Neural progenitor cell (in vitro differentiated cells): ENCODE results near the gene NSMF. TPM values are rescaled to one million over a fixed set of nuclear protein-coding genes. Genes with fewer than 3 reads are reported as not detected.
A peak's percentile ranks its signal among the peaks of the same experiment; 100 is the strongest.

ENCODE experiments used
- DNase-seq: peaks from one replicate; pipeline ENCODE4 v3.0.0-alpha.2; 2016; ENCODE audit warnings: low spot score
- H2AFZ ChIP-seq: fragments of 200-600 bp; sonication (generic); replicated peaks from 2 replicates; pipeline ENCODE4 v1.6.1; 2016; ENCODE audit warnings: antibody characterized with exemption
- H3F3A ChIP-seq: fragments of 200-600 bp; sonication (generic); 2 replicates; pipeline ENCODE4 v1.6.1; 2016; ENCODE audit warnings: antibody characterized with exemption, low read depth
- H3K27ac ChIP-seq: fragments of 200-600 bp; sonication (generic); 2 replicates; pipeline ENCODE4 v1.5.1; 2016; ENCODE audit warnings: mild to moderate bottlenecking
- H3K27me3 ChIP-seq: fragments of 200-600 bp; sonication (generic); 2 replicates; pipeline ENCODE4 v1.6.1; 2016; ENCODE audit warnings: mild to moderate bottlenecking, moderate library complexity
- H3K36me3 ChIP-seq: fragments of 200-600 bp; sonication (generic); 2 replicates; pipeline ENCODE4 v1.5.1; 2016
- H3K4me1 ChIP-seq: fragments of 200-600 bp; sonication (generic); 2 replicates; pipeline ENCODE4 v1.6.1; 2016; ENCODE audit warnings: mixed run types
- H3K4me2 ChIP-seq: fragments of 200-600 bp; sonication (generic); 2 replicates; pipeline ENCODE4 v1.6.1; 2016
- H3K4me3 ChIP-seq: fragments of 200-600 bp; sonication (generic); 2 replicates; pipeline ENCODE4 v1.5.1; 2016
- H3K79me2 ChIP-seq: fragments of 200-600 bp; sonication (generic); 2 replicates; pipeline ENCODE4 v1.6.1; 2016; ENCODE audit warnings: low read depth
- H3K9ac ChIP-seq: fragments of 200-600 bp; sonication (generic); 2 replicates; pipeline ENCODE4 v1.6.1; 2016
- H3K9me3 ChIP-seq: fragments of 200-600 bp; sonication (generic); 2 replicates; pipeline ENCODE4 v1.5.1; 2016; ENCODE audit warnings: low read depth
- H4K20me1 ChIP-seq: fragments of 200-600 bp; sonication (generic); 2 replicates; pipeline ENCODE4 v1.6.1; 2016; ENCODE audit warnings: low read depth
- H3K27ac Mint-ChIP-seq: 3 replicates; pipeline ENCODE4 v1.8.0; 2021; ENCODE audit warnings: mixed read lengths
- H3K27me3 Mint-ChIP-seq: 2 replicates; pipeline ENCODE4 v1.8.0; 2022; ENCODE audit warnings: low read depth, mild to moderate bottlenecking, inconsistent platforms, moderate library complexity, mixed read lengths; ENCODE audit not compliant: insufficient read depth
- H3K36me3 Mint-ChIP-seq: 3 replicates; pipeline ENCODE4 v1.8.0; 2021; ENCODE audit warnings: mixed read lengths
- H3K4me1 Mint-ChIP-seq: 3 replicates; pipeline ENCODE4 v1.8.0; 2021; ENCODE audit warnings: mixed read lengths
- H3K4me3 Mint-ChIP-seq: 3 replicates; pipeline ENCODE4 v1.8.0; 2021; ENCODE audit warnings: mild to moderate bottlenecking, moderate library complexity, mixed read lengths
- H3K9me3 Mint-ChIP-seq: 3 replicates; pipeline ENCODE4 v1.8.0; 2020; ENCODE audit warnings: mixed read lengths
- CTCF ChIP-seq: fragments of 200-600 bp; sonication (generic); IDR thresholded peaks from 2 replicates; pipeline ENCODE4 v1.5.1; 2017; ENCODE audit warnings: antibody characterized with exemption, mild to moderate bottlenecking
- EZH2 ChIP-seq: fragments of 200-600 bp; sonication (generic); IDR thresholded peaks from 2 replicates; pipeline ENCODE4 v1.6.1; 2017; ENCODE audit warnings: antibody characterized with exemption, mild to moderate bottlenecking, moderate library complexity
- EZH2phosphoT487 ChIP-seq: fragments of 200-600 bp; sonication (generic); IDR thresholded peaks from 2 replicates; pipeline ENCODE4 v1.6.1; 2017; ENCODE audit warnings: antibody characterized with exemption
- total RNA-seq: library from RNA; depleted of rRNA; stranded (reverse); fragments of >200 nt; gene quantifications from 2 replicates; pipeline ENCODE4 v1.2.3, GENCODE V29; 2015; ENCODE audit warnings: low replicate concordance

Gene NSMF
- total RNA-seq, 1 donor from 2014 or later, result 17.1 TPM

GRCh38 chr9:137462986-137463930 lies 4.1 kb upstream of the NSMF start:
- no peak for DNase-seq
- Histone ChIP-seq H3K36me3 (no peaks in the 10 kb centered on the region), H3K9me3 (no peaks in the 10 kb centered on the region), H3K9ac (no peak overlapping the region), H4K20me1 (peaks cover 5% of the 10 kb centered on the region), H3K27me3 (peaks cover 45% of the 10 kb centered on the region), H3K4me3 (no peak overlapping the region), H3K79me2 (peaks cover 5% of the 10 kb centered on the region), H3F3A (no peaks in the 10 kb centered on the region), H3K4me1 (peaks cover 7% of the 10 kb centered on the region), H2AFZ (no peak overlapping the region), H3K27ac (no peak overlapping the region), H3K4me2 (no peak overlapping the region)
- TF ChIP-seq CTCF, result no peak
- no peak for TF ChIP-seq EZH2phosphoT487
- TF ChIP-seq EZH2, result no peak
- no peak overlapping the region for H3K27ac Mint-ChIP-seq
- H3K27me3 Mint-ChIP-seq, result no peaks in the 10 kb centered on the region
- no peak overlapping the region for H3K4me3 Mint-ChIP-seq
- peaks cover 2% of the 10 kb centered on the region for H3K9me3 Mint-ChIP-seq
- H3K36me3 Mint-ChIP-seq, result no peaks in the 10 kb centered on the region
- H3K4me1 Mint-ChIP-seq, result peaks cover 2% of the 10 kb centered on the region

GRCh38 chr9:137462396-137462985 lies 3.4 kb upstream of the NSMF start:
- Histone ChIP-seq H3K4me1 (peaks cover 11% of the 10 kb centered on the region), H3K36me3 (no peaks in the 10 kb centered on the region), H3K4me2 (no peak overlapping the region), H3K4me3 (no peak overlapping the region), H3K9ac (no peak overlapping the region), H3K9me3 (no peaks in the 10 kb centered on the region), H4K20me1 (peaks cover 12% of the 10 kb centered on the region), H2AFZ (no peak overlapping the region), H3F3A (no peaks in the 10 kb centered on the region), H3K27ac (no peak overlapping the region), H3K79me2 (peaks cover 7% of the 10 kb centered on the region), H3K27me3 (peaks cover 48% of the 10 kb centered on the region)
- Mint-ChIP-seq H3K36me3 (no peaks in the 10 kb centered on the region), H3K27ac (no peak overlapping the region), H3K4me3 (no peak overlapping the region), H3K27me3 (no peaks in the 10 kb centered on the region), H3K4me1 (peaks cover 2% of the 10 kb centered on the region), H3K9me3 (peaks cover 2% of the 10 kb centered on the region)
- no peak for DNase-seq
- TF ChIP-seq CTCF, result no peak
- no peak for TF ChIP-seq EZH2phosphoT487
- no peak for TF ChIP-seq EZH2

GRCh38 chr9:137461663-137462395 lies 2.7 kb upstream of the NSMF start:
- Mint-ChIP-seq H3K27ac (no peak overlapping the region), H3K4me1 (peaks cover 6% of the 10 kb centered on the region), H3K9me3 (peaks cover 2% of the 10 kb centered on the region), H3K36me3 (no peaks in the 10 kb centered on the region), H3K4me3 (no peak overlapping the region), H3K27me3 (no peaks in the 10 kb centered on the region)
- Histone ChIP-seq H3K79me2 (peaks cover 7% of the 10 kb centered on the region), H3K4me2 (peak overlapping the region; percentile 52), H3K9me3 (no peaks in the 10 kb centered on the region), H2AFZ (no peak overlapping the region), H3K4me3 (no peak overlapping the region), H3K27me3 (peaks cover 48% of the 10 kb centered on the region), H3K9ac (no peak overlapping the region), H3K4me1 (peaks cover 11% of the 10 kb centered on the region), H3K27ac (no peak overlapping the region), H3F3A (no peaks in the 10 kb centered on the region), H4K20me1 (peaks cover 18% of the 10 kb centered on the region), H3K36me3 (no peaks in the 10 kb centered on the region)
- peak; percentile 93 for DNase-seq
- TF ChIP-seq EZH2phosphoT487, result peak; percentile 33
- peak; percentile 57 for TF ChIP-seq EZH2
- TF ChIP-seq CTCF, result peak; percentile 24
